Fibroblast of skin of back (primary cell): ENCODE data around the gene FLOT1.

Experiments used
- DNase-seq: peaks from one replicate; pipeline ENCODE4 v3.0.0-alpha.2; 2013

The FLOT1 gene

DNA sequence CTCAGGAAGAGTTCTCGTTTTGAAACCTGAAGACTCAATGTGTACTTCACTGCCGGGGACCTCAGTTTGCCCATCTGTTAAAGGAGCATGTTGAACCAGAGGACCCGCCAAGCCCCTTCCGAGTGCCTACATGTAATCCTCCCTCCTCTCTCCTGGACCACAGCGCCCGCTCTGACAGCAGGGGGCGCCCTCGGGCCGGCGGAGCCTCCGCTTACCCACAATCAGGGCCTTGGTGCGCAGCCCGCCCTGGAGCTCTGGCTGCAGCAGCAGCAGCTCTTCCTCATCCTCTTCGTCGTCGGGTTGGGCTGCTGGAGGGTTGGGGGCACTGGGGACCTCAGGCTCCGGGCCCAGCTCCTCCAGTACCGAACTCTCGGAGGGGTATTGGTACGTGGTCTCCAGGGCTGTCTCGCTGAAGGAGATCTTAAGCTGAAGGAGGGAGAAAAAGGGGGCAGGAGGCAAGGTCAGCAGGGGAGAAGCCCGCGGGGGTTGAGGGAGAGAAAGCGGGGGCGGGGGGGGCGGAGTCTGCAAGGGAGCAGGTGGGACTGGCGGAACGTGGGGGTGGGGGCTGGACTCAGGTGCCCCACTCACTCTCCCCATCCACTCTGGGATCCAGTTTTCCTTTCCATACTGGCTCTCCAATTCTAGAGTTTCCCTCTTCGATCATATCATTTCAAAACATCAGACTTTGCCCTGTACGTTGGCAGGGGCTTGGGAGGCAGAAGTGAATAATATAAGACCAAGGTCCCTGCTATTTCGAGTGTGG, 63.3 kb downstream of the FLOT1 start:
- peak; percentile 74 for DNase-seq
